Measurements from ENCODE around the gene WDR35.

Gene WDR35

GRCh38 chr2:20008703-20009102, 18.8 kb upstream of the WDR35 start:
- no peak for DNase-seq

- no peak for DNase-seq
These were observed 16.1 kb upstream of the WDR35 start for GRCh38 chr2:20005891-20006470.

- no peak for DNase-seq
These were observed 15.2 kb upstream of the WDR35 start for GRCh38 chr2:20005067-20005627.

- no peak for DNase-seq
These were observed 11.5 kb upstream of the WDR35 start for GRCh38 chr2:20001361-20001863.

GRCh38 chr2:19993731-19994130, 3.8 kb upstream of the WDR35 start:
- no peak for DNase-seq

- no peak for DNase-seq
These were observed 2.0 kb upstream of the WDR35 start for GRCh38 chr2:19991895-19992294.

- no peak for DNase-seq
These were observed 467 bp upstream of the WDR35 start for GRCh38 chr2:19990416-19990728.

- no peak for DNase-seq
These were observed 601 bp downstream of the WDR35 start for GRCh38 chr2:19989342-19989666.

- DNase-seq: no peak
These were observed 1.3 kb downstream of the WDR35 start for GRCh38 chr2:19988600-19988999.

GRCh38 chr2:19987936-19988335, 2.0 kb downstream of the WDR35 start:
- no peak for DNase-seq

GRCh38 chr2:19982268-19982667, 7.6 kb downstream of the WDR35 start:
- no peak for DNase-seq

GRCh38 chr2:19979932-19980331, 10.0 kb downstream of the WDR35 start:
- DNase-seq: no peak

- DNase-seq: no peak
These were observed 16.4 kb downstream of the WDR35 start for GRCh38 chr2:19973466-19973865.

- no peak for DNase-seq
These were observed 18.2 kb downstream of the WDR35 start for GRCh38 chr2:19971691-19972090.

GRCh38 chr2:19963386-19963785, 26.5 kb downstream of the WDR35 start:
- DNase-seq: no peak

GRCh38 chr2:19955544-19956422, 34.1 kb downstream of the WDR35 start:
- DNase-seq: no peak

- no peak for DNase-seq
These were observed 40.8 kb downstream of the WDR35 start for GRCh38 chr2:19949071-19949470.

GRCh38 chr2:19947184-19947940, 42.5 kb downstream of the WDR35 start:
- DNase-seq: no peak

GRCh38 chr2:19944205-19944845, 45.6 kb downstream of the WDR35 start:
- no peak for DNase-seq

GRCh38 chr2:19943189-19943588, 46.7 kb downstream of the WDR35 start:
- no peak for DNase-seq

- DNase-seq: no peak
These were observed 47.7 kb downstream of the WDR35 start for GRCh38 chr2:19942199-19942598.

GRCh38 chr2:19937004-19937403, 52.9 kb downstream of the WDR35 start:
- no peak for DNase-seq

GRCh38 chr2:19936203-19936602, 53.7 kb downstream of the WDR35 start:
- DNase-seq: no peak

All from activated CD4-positive, CD25-positive, alpha-beta regulatory T cell treated with anti-CD3 and anti-CD28 coated beads, Interleukin-2, amount 50 U/mL, for 72 hours (primary cell).